GM23338 (cell line): ENCODE data around the gene ERC2. TPM values are rescaled to one million over a fixed set of nuclear protein-coding genes. Genes with fewer than 3 reads are reported as not detected.

Source experiments
- ATAC-seq: fragments of 200-7000 bp; cut with Tn5 transposase; 3 replicates; pipeline ENCODE4 v1.9.1; 2020
- DNase-seq: peaks from one replicate; pipeline ENCODE4 v3.0.0-alpha.2; 2015; ENCODE audit warnings: low spot score
- H2AFZ ChIP-seq: fragments of 200-600 bp; sonication (generic); 2 replicates; pipeline ENCODE4 v1.8.0; 2016; ENCODE audit warnings: antibody characterized with exemption, mild to moderate bottlenecking, moderate library complexity
- H3F3A ChIP-seq: fragments of 200-600 bp; sonication (generic); replicated peaks from 2 replicates; pipeline ENCODE4 v1.8.0; 2017; ENCODE audit warnings: antibody characterized with exemption, mixed run types, low read depth
- H3K27ac ChIP-seq: fragments of 200-600 bp; sonication (generic); 2 replicates; pipeline ENCODE4 v1.6.1; 2016; ENCODE audit warnings: low read depth
- H3K27me3 ChIP-seq: fragments of 200-600 bp; sonication (generic); 2 replicates; pipeline ENCODE4 v1.8.0; 2016; ENCODE audit warnings: mild to moderate bottlenecking, mixed run types, moderate library complexity; ENCODE audit not compliant: insufficient read depth
- H3K36me3 ChIP-seq: fragments of 200-600 bp; sonication (generic); 2 replicates; pipeline ENCODE4 v1.8.0; 2016; ENCODE audit warnings: mild to moderate bottlenecking; ENCODE audit not compliant: insufficient read depth
- H3K4me1 ChIP-seq: fragments of 200-600 bp; sonication (generic); 2 replicates; pipeline ENCODE4 v1.8.0; 2016; ENCODE audit warnings: mild to moderate bottlenecking, moderate library complexity; ENCODE audit not compliant: insufficient read depth
- H3K4me2 ChIP-seq: fragments of 200-600 bp; sonication (generic); 2 replicates; pipeline ENCODE4 v1.7.1; 2017; ENCODE audit warnings: mixed run types
- H3K4me3 ChIP-seq: fragments of 200-600 bp; sonication (generic); 2 replicates; pipeline ENCODE4 v1.6.1; 2016; ENCODE audit warnings: mixed run types
- H3K79me2 ChIP-seq: fragments of 200-600 bp; sonication (generic); replicated peaks from 2 replicates; pipeline ENCODE4 v1.8.0; 2017; ENCODE audit warnings: mild to moderate bottlenecking; ENCODE audit not compliant: insufficient read depth
- H3K9me2 ChIP-seq: fragments of 200-600 bp; sonication (generic); 2 replicates; pipeline ENCODE4 v1.8.0; 2017; ENCODE audit not compliant: insufficient read depth
- H4K20me1 ChIP-seq: fragments of 200-600 bp; sonication (generic); replicated peaks from 2 replicates; pipeline ENCODE4 v1.8.0; 2017; ENCODE audit warnings: mild to moderate bottlenecking; ENCODE audit not compliant: insufficient read depth
- H3K27ac Mint-ChIP-seq: 2 replicates; pipeline ENCODE4 v1.8.0; 2020; ENCODE audit warnings: inconsistent platforms, mild to moderate bottlenecking, moderate library complexity, mixed read lengths
- H3K27me3 Mint-ChIP-seq: 3 replicates; pipeline ENCODE4 v1.8.0; 2022; ENCODE audit warnings: low read depth, mild to moderate bottlenecking, moderate library complexity, mixed read lengths, inconsistent platforms; ENCODE audit not compliant: insufficient read depth, poor library complexity
- H3K36me3 Mint-ChIP-seq: 3 replicates; pipeline ENCODE4 v1.8.0; 2021; ENCODE audit warnings: low read depth, mild to moderate bottlenecking, inconsistent platforms, moderate library complexity, mixed read lengths
- H3K4me1 Mint-ChIP-seq: 3 replicates; pipeline ENCODE4 v1.8.0; 2020; ENCODE audit warnings: mild to moderate bottlenecking, inconsistent platforms, mixed read lengths
- H3K4me3 Mint-ChIP-seq: 3 replicates; pipeline ENCODE4 v1.8.0; 2021; ENCODE audit warnings: moderate library complexity, mild to moderate bottlenecking, inconsistent platforms, mixed read lengths
- H3K9me3 Mint-ChIP-seq: 3 replicates; pipeline ENCODE4 v1.8.0; 2020; ENCODE audit warnings: moderate library complexity, mild to moderate bottlenecking, inconsistent platforms, mixed read lengths
- CREB1 ChIP-seq: fragments of 250-450 bp; sonication (Bioruptor Pico); IDR thresholded peaks from 2 replicates; pipeline ENCODE4 v1.5.0; 2020; ENCODE audit warnings: low read depth, mild to moderate bottlenecking, moderate library complexity
- CTCF ChIP-seq, 2 experiments: fragments of 200-600 bp in 1 of 2; sonication (generic) in 1 of 2; conservative IDR thresholded peaks; 2 replicates each; pipeline versions ENCODE4 v1.5.1 to v1.6.1; 2016 to 2017; ENCODE audit warnings: antibody characterized with exemption in 2 of 2, low read depth in 2 of 2, mild to moderate bottlenecking in 2 of 2, moderate library complexity in 1 of 2
- ETS1 ChIP-seq: IDR thresholded peaks from 2 replicates; pipeline ENCODE4 v1.6.1; 2016; ENCODE audit warnings: antibody characterized with exemption
- EZH2phosphoT487 ChIP-seq: fragments of 200-600 bp; sonication (generic); IDR thresholded peaks from one replicate; pipeline ENCODE4 v1.8.1; 2018; ENCODE audit warnings: antibody characterized with exemption; ENCODE audit not compliant: unreplicated experiment
- JUNB ChIP-seq: IDR thresholded peaks from one replicate; pipeline ENCODE4 v1.6.1; 2016; ENCODE audit warnings: antibody characterized with exemption; ENCODE audit not compliant: unreplicated experiment
- NANOG ChIP-seq: IDR thresholded peaks from 2 replicates; pipeline ENCODE4 v1.6.1; 2016; ENCODE audit warnings: antibody characterized with exemption, borderline replicate concordance
- POLR2AphosphoS5 ChIP-seq: IDR thresholded peaks from 2 replicates; pipeline ENCODE4 v1.6.1; 2016; ENCODE audit warnings: antibody characterized with exemption, low read depth
- REST ChIP-seq: IDR thresholded peaks from one replicate; pipeline ENCODE4 v1.6.1; 2018; ENCODE audit warnings: antibody characterized with exemption; ENCODE audit not compliant: unreplicated experiment
- STAT1 ChIP-seq: IDR thresholded peaks from one replicate; pipeline ENCODE4 v1.6.1; 2016; ENCODE audit warnings: antibody characterized with exemption; ENCODE audit not compliant: unreplicated experiment
- ZNF114 ChIP-seq: fragments of 250-450 bp; sonication (Bioruptor Pico); IDR thresholded peaks from 2 replicates; pipeline ENCODE4 v1.5.0; 2020; ENCODE audit warnings: mild to moderate bottlenecking, moderate library complexity
- ZNF462 ChIP-seq: fragments of 250-450 bp; sonication (Bioruptor Pico); IDR thresholded peaks from 2 replicates; pipeline ENCODE4 v1.5.0; 2020; ENCODE audit warnings: mild to moderate bottlenecking, moderate library complexity
- polyA plus RNA-seq: library from polyadenylated mRNA; unstranded; fragments of >200 nt; fragmentation: Nextera tagmentation; extraction: Ambion mirVana; gene quantifications from 2 replicates; pipeline ENCODE4 v1.2.1, GENCODE V29; 2016
- total RNA-seq: library from RNA; depleted of rRNA; stranded (reverse); fragments of >200 nt; shearing (Covaris generic); gene quantifications from 2 replicates; pipeline ENCODE4 v1.2.3, GENCODE V29; 2014

The ERC2 gene
- total and polyA plus RNA-seq, 2 experiments from 2014 or later, result 11.8 to 13.7 TPM

GRCh38 chr3:56357266-56357665 is 111.0 kb downstream of the ERC2 start (continued):
- TF ChIP-seq REST, result no peak
- TF ChIP-seq JUNB, result no peak
- TF ChIP-seq ETS1, result no peak
- no peak for TF ChIP-seq CTCF (conservative IDR thresholded peaks at IDR 0.05; ENCODE audit: low read depth in 2 of 2)
- TF ChIP-seq ZNF114 (CRISPR knock-in tag), result no peak

GRCh38 chr3:56356808-56357207 is 111.5 kb downstream of the ERC2 start:
- H3K4me3 Mint-ChIP-seq, result no peak overlapping the region
- no peaks in the 10 kb centered on the region for H3F3A ChIP-seq
- no peak for DNase-seq
- no peak for ATAC-seq
- peaks cover 9% of the 10 kb centered on the region; the same call in 2 of the 3 replicates for H3K36me3 Mint-ChIP-seq
- no peak overlapping the region for H3K4me3 ChIP-seq
- H4K20me1 ChIP-seq, result no peaks in the 10 kb centered on the region
- peaks cover 19% of the 10 kb centered on the region for H3K4me1 ChIP-seq
- no peaks in the 10 kb centered on the region for H3K79me2 ChIP-seq
- H3K27ac ChIP-seq, result no peak overlapping the region
- H3K27me3 ChIP-seq, result no peaks in the 10 kb centered on the region
- H3K9me2 ChIP-seq, result no peaks in the 10 kb centered on the region
- no peak overlapping the region for H3K4me2 ChIP-seq
- no peaks in the 10 kb centered on the region for H3K9me3 Mint-ChIP-seq
- no peak overlapping the region for H2AFZ ChIP-seq
- H3K36me3 ChIP-seq, result no peaks in the 10 kb centered on the region
- peaks cover 32% of the 10 kb centered on the region for H3K4me1 Mint-ChIP-seq
- peak overlapping the region; percentile 82; the same call in 1 of the 2 replicates for H3K27ac Mint-ChIP-seq
- no peaks in the 10 kb centered on the region for H3K27me3 Mint-ChIP-seq
- TF ChIP-seq NANOG, result no peak
- TF ChIP-seq STAT1, result no peak
- TF ChIP-seq ZNF462 (CRISPR knock-in tag), result no peak
- no peak for TF ChIP-seq EZH2phosphoT487
- TF ChIP-seq JUNB, result no peak
- TF ChIP-seq POLR2AphosphoS5, result no peak
- no peak for TF ChIP-seq CREB1 (CRISPR knock-in tag)
- TF ChIP-seq ETS1, result no peak
